Measurements from ENCODE around the gene KIR3DL3.

GRCh38 chr19:54684527-54684926 is 39.7 kb upstream of the KIR3DL3 start:
- TF ChIP-seq GATA2 (IDR thresholded peaks at IDR 0.05; ENCODE audit: low read depth, low read length) (no peak), GATA3 (IDR thresholded peaks at IDR 0.05; ENCODE audit: low read depth, low read length) (no peak)

All from SH-SY5Y (cell line).